D721Med (cell line): ENCODE results near the gene DPP10.

Experiments
- DNase-seq: peaks from one replicate; pipeline ENCODE4 v3.0.0; 2011; ENCODE audit warnings: low spot score; ENCODE audit not compliant: insufficient read length
- FAIRE-seq: peaks from 2 replicates; lab custom pipeline; 2011; peaks lifted over from hg19 to GRCh38; lab: Jason Lieb, UNC
- CTCF ChIP-seq: IDR thresholded peaks from 2 replicates; pipeline ENCODE4 v1.5.1; 2012; ENCODE audit warnings: mild to moderate bottlenecking, control low read depth; ENCODE audit not compliant: insufficient read depth; ENCODE audit errors: missing control alignments

DPP10 gene

GRCh38 chr2:115678129-115678528, 1235.7 kb downstream of the DPP10 start:
- DNase-seq: no peak
- no peak for FAIRE-seq
- no peak for TF ChIP-seq CTCF

GRCh38 chr2:115684345-115684744, 1241.9 kb downstream of the DPP10 start:
- no peak for FAIRE-seq
- DNase-seq: no peak
- no peak for TF ChIP-seq CTCF

GRCh38 chr2:115691409-115691808, 1249.0 kb downstream of the DPP10 start:
- FAIRE-seq: no peak
- no peak for TF ChIP-seq CTCF
- no peak for DNase-seq

- TF ChIP-seq CTCF: no peak
- DNase-seq: no peak
- FAIRE-seq: no peak
These were observed 1252.2 kb downstream of the DPP10 start for GRCh38 chr2:115694651-115695050.

GRCh38 chr2:115733190-115733775, 1290.8 kb downstream of the DPP10 start:
- no peak for FAIRE-seq
- DNase-seq: no peak
- no peak for TF ChIP-seq CTCF

- FAIRE-seq (no peak), DNase-seq (no peak)
- no peak for TF ChIP-seq CTCF
These were observed 1295.7 kb downstream of the DPP10 start for GRCh38 chr2:115738111-115738510.

GRCh38 chr2:115739574-115739973, 1297.1 kb downstream of the DPP10 start:
- no peak for FAIRE-seq
- TF ChIP-seq CTCF: no peak
- DNase-seq: no peak
